ENCODE results near the gene NWD2. TPM values are rescaled to one million over a fixed set of nuclear protein-coding genes. Genes with fewer than 3 reads are reported as not detected.
A peak's percentile ranks its signal among the peaks of the same experiment; 100 is the strongest.

The NWD2 gene
- total RNA-seq, 3 donors from 2014 or later = not detected

- Mint-ChIP-seq H3K36me3 (ENCODE audit: insufficient read depth) (no peaks in the 10 kb centered on the region), H3K9me3 (no peaks in the 10 kb centered on the region), H3K27me3 (ENCODE audit: low read depth) (peaks cover 7% of the 10 kb centered on the region), H3K4me3 (no peak overlapping the region), H3K4me1 (ENCODE audit: low read depth) (no peaks in the 10 kb centered on the region)
- ATAC-seq (no peak), DNase-seq (no peak)
Observed at GRCh38 chr4:37467824-37468223, 223.3 kb downstream of the NWD2 start.

DNA sequence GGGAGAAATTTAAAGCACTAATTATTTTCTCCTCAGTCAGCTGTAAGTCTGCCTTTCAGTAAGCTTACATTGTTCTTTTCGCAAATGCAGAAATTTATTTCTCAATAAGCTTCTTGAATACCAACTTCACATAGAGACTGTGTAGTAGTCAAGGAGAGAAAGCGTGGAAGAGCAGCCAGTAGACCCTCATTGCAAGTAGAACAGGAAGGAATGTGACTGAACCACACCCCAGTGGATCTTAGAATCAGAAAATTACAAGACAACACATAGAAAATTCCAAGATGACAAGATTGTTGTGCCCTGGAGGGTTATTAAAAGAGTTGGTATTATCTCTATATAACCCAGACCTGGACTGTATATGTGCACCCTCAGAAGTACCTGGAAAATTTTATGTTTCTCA, 224.7 kb downstream of the NWD2 start:
- H3K4me3 Mint-ChIP-seq = no peak overlapping the region
- DNase-seq (no peak), ATAC-seq (no peak)
- no peaks in the 10 kb centered on the region for H3K36me3 Mint-ChIP-seq (ENCODE audit: insufficient read depth)
- no peaks in the 10 kb centered on the region for H3K9me3 Mint-ChIP-seq
- peaks cover 10% of the 10 kb centered on the region for H3K27me3 Mint-ChIP-seq (ENCODE audit: low read depth)
- no peaks in the 10 kb centered on the region for H3K4me1 Mint-ChIP-seq (ENCODE audit: low read depth)

DNA sequence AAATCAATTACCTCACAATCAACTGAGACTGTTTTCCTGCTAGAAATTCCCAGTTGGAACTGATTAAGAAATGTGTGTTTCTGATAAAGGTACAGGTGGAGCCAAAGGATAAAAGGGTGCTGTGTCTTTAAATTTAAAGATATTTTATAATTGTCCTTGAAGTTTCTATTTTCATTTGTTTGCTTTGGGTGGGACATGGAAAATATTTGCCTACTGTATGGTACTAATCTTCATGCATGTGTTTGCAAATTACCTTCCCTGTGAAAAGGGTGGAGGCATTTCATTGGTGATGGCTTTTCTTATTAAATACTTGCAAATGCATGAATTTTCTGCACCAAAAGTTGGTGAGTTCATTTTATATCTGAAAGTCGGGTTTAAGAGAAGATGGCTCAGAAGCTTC, 225.7 kb downstream of the NWD2 start:
- H3K4me3 Mint-ChIP-seq = no peak overlapping the region
- ATAC-seq (no peak), DNase-seq (no peak)
- no peaks in the 10 kb centered on the region for H3K36me3 Mint-ChIP-seq (ENCODE audit: insufficient read depth)
- H3K9me3 Mint-ChIP-seq = no peaks in the 10 kb centered on the region
- H3K4me1 Mint-ChIP-seq (ENCODE audit: low read depth) = no peaks in the 10 kb centered on the region
- H3K27me3 Mint-ChIP-seq (ENCODE audit: low read depth) = peaks cover 10% of the 10 kb centered on the region

DNA sequence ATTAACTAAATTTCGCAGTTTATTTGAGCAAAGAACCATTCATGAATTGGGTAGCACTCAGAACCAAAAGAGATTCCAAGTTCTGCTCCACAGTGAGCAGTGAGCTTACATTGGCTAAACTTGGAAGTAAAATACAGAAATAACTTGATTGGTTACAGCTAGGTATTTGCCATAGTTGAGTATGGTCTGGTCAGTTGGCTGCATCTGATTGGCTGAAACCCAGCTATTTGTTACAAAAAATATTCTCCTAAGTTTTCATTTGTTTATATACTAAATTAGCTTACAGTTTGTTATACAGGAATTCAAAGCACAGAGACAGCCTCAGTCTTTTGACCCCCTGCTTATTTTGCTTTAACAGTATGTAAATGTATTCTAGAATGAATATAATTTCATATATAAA, 226.6 kb downstream of the NWD2 start:
- H3K9me3 Mint-ChIP-seq = no peaks in the 10 kb centered on the region
- no peaks in the 10 kb centered on the region for H3K4me1 Mint-ChIP-seq (ENCODE audit: low read depth)
- DNase-seq = no peak
- H3K4me3 Mint-ChIP-seq = no peak overlapping the region
- H3K27me3 Mint-ChIP-seq (ENCODE audit: low read depth) = peaks cover 10% of the 10 kb centered on the region
- H3K36me3 Mint-ChIP-seq (ENCODE audit: insufficient read depth) = no peaks in the 10 kb centered on the region
- no peak for ATAC-seq

- H3K27me3 Mint-ChIP-seq (ENCODE audit: low read depth) = peaks cover 12% of the 10 kb centered on the region
- H3K9me3 Mint-ChIP-seq = no peaks in the 10 kb centered on the region
- DNase-seq (no peak), ATAC-seq (no peak)
- no peaks in the 10 kb centered on the region for H3K36me3 Mint-ChIP-seq (ENCODE audit: insufficient read depth)
- H3K4me1 Mint-ChIP-seq (ENCODE audit: low read depth) = no peaks in the 10 kb centered on the region
- no peak overlapping the region for H3K4me3 Mint-ChIP-seq
Observed at GRCh38 chr4:37471971-37472370, 227.4 kb downstream of the NWD2 start.

GRCh38 chr4:37473807-37474206, 229.3 kb downstream of the NWD2 start:
- no peaks in the 10 kb centered on the region for H3K4me1 Mint-ChIP-seq (ENCODE audit: low read depth)
- ATAC-seq (no peak), DNase-seq (no peak)
- H3K36me3 Mint-ChIP-seq (ENCODE audit: insufficient read depth) = no peaks in the 10 kb centered on the region
- H3K9me3 Mint-ChIP-seq = no peaks in the 10 kb centered on the region
- H3K27me3 Mint-ChIP-seq (ENCODE audit: low read depth) = peaks cover 20% of the 10 kb centered on the region
- H3K4me3 Mint-ChIP-seq = no peak overlapping the region

DNA sequence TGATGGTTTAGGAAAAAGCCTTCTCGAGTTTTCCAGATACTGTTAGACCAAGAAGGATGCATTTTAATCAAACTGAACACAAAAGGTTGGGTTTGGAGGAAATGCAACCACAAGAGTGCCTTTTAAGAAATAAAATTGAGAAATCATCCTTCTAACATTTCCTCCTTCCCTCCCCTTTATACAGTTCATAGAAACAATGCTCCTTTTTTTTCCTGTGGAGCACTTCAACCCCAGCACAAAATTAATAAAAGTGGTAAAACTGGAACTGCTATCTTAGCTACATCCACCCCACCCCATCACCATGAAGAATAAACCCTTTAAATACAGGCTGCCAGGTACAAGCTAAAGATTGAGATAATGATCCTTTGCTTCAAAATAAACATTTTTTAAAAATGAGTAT, 230.5 kb downstream of the NWD2 start:
- no peaks in the 10 kb centered on the region for H3K36me3 Mint-ChIP-seq (ENCODE audit: insufficient read depth)
- no peaks in the 10 kb centered on the region for H3K9me3 Mint-ChIP-seq
- ATAC-seq = no peak
- DNase-seq = no peak
- H3K4me1 Mint-ChIP-seq (ENCODE audit: low read depth) = no peaks in the 10 kb centered on the region
- H3K4me3 Mint-ChIP-seq = no peak overlapping the region
- peaks cover 27% of the 10 kb centered on the region for H3K27me3 Mint-ChIP-seq (ENCODE audit: low read depth)

GRCh38 chr4:37475776-37476175, 231.2 kb downstream of the NWD2 start:
- Mint-ChIP-seq H3K36me3 (ENCODE audit: insufficient read depth) (no peaks in the 10 kb centered on the region), H3K4me3 (no peak overlapping the region), H3K27me3 (ENCODE audit: low read depth) (peaks cover 25% of the 10 kb centered on the region), H3K4me1 (ENCODE audit: low read depth) (no peaks in the 10 kb centered on the region), H3K9me3 (no peaks in the 10 kb centered on the region)
- ATAC-seq (no peak), DNase-seq (no peak)

- DNase-seq (no peak), ATAC-seq (no peak)
- Mint-ChIP-seq H3K4me1 (ENCODE audit: low read depth) (no peaks in the 10 kb centered on the region), H3K9me3 (no peaks in the 10 kb centered on the region), H3K27me3 (ENCODE audit: low read depth) (peaks cover 28% of the 10 kb centered on the region), H3K36me3 (ENCODE audit: insufficient read depth) (no peaks in the 10 kb centered on the region), H3K4me3 (no peak overlapping the region)
Observed at GRCh38 chr4:37476256-37476655, 231.7 kb downstream of the NWD2 start.

- no peak overlapping the region for H3K4me3 Mint-ChIP-seq
- no peaks in the 10 kb centered on the region for H3K9me3 Mint-ChIP-seq
- no peaks in the 10 kb centered on the region for H3K36me3 Mint-ChIP-seq (ENCODE audit: insufficient read depth)
- no peaks in the 10 kb centered on the region for H3K4me1 Mint-ChIP-seq (ENCODE audit: low read depth)
- no peak for ATAC-seq
- DNase-seq = no peak
- H3K27me3 Mint-ChIP-seq (ENCODE audit: low read depth) = peaks cover 30% of the 10 kb centered on the region
Observed at GRCh38 chr4:37476691-37477090, 232.1 kb downstream of the NWD2 start.

DNA sequence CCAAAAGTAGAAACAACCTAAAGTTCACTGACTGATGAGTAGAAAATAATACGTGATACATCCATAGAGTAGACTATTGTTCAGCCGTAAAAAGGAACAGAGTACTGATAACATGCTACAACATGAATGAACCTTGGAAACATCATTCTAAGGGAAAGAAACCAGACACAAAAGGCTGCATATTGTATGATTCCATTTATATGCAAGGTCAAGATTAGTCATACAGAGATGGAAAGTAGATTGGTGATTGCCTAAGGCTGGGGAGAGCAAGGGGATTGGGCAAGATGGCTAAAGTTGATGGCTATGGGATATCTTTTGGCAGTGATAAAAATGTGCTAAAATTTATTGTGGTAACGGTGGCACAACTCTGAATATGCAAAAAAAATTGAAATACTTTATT, 232.6 kb downstream of the NWD2 start:
- Mint-ChIP-seq H3K27me3 (ENCODE audit: low read depth) (peaks cover 31% of the 10 kb centered on the region), H3K9me3 (no peaks in the 10 kb centered on the region), H3K4me3 (no peak overlapping the region), H3K36me3 (ENCODE audit: insufficient read depth) (peaks cover 2% of the 10 kb centered on the region), H3K4me1 (ENCODE audit: low read depth) (no peaks in the 10 kb centered on the region)
- DNase-seq (no peak), ATAC-seq (no peak)

DNA sequence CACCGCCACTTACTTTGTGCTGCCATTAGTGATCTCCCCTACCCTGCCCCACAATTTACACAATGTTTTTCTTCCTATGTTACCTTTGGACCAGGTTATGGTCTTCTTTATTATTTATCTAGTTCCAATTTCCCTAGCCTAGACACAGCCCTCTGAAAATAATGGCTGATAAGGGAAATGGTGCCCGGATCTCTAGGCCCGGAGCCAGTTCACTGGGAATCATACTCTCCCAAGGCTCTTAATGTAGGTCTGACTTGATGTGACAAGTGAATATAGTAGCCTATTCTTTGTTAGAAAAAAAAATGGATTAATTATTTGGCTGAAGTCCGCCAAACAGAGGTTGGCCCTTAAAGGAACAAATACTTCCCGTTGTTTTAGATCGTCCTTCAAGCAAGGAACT, 233.6 kb downstream of the NWD2 start:
- H3K27me3 Mint-ChIP-seq (ENCODE audit: low read depth) = peaks cover 30% of the 10 kb centered on the region
- H3K9me3 Mint-ChIP-seq = no peaks in the 10 kb centered on the region
- ATAC-seq (no peak), DNase-seq (no peak)
- H3K36me3 Mint-ChIP-seq (ENCODE audit: insufficient read depth) = peaks cover 2% of the 10 kb centered on the region
- H3K4me1 Mint-ChIP-seq (ENCODE audit: low read depth) = no peaks in the 10 kb centered on the region
- H3K4me3 Mint-ChIP-seq = no peak overlapping the region

GRCh38 chr4:37480509-37480908, 236.0 kb downstream of the NWD2 start:
- Mint-ChIP-seq H3K9me3 (no peaks in the 10 kb centered on the region), H3K4me1 (ENCODE audit: low read depth) (no peaks in the 10 kb centered on the region), H3K4me3 (no peak overlapping the region), H3K27me3 (ENCODE audit: low read depth) (peaks cover 26% of the 10 kb centered on the region), H3K36me3 (ENCODE audit: insufficient read depth) (peaks cover 2% of the 10 kb centered on the region)
- no peak for ATAC-seq
- DNase-seq = no peak

- peak in 1 of 2 donors; percentile 48 for ATAC-seq
- no peaks in the 10 kb centered on the region for H3K9me3 Mint-ChIP-seq
- no peaks in the 10 kb centered on the region for H3K4me1 Mint-ChIP-seq (ENCODE audit: low read depth)
- H3K4me3 Mint-ChIP-seq = no peak overlapping the region
- H3K36me3 Mint-ChIP-seq (ENCODE audit: insufficient read depth) = peaks cover 2% of the 10 kb centered on the region
- no peak for DNase-seq
- H3K27me3 Mint-ChIP-seq (ENCODE audit: low read depth) = peaks cover 26% of the 10 kb centered on the region
Observed at GRCh38 chr4:37481547-37482122, 237.1 kb downstream of the NWD2 start.

GRCh38 chr4:37482236-37482913, 237.8 kb downstream of the NWD2 start:
- Mint-ChIP-seq H3K27me3 (ENCODE audit: low read depth) (peaks cover 25% of the 10 kb centered on the region), H3K4me1 (ENCODE audit: low read depth) (no peaks in the 10 kb centered on the region), H3K4me3 (no peak overlapping the region), H3K9me3 (no peaks in the 10 kb centered on the region), H3K36me3 (ENCODE audit: insufficient read depth) (peaks cover 2% of the 10 kb centered on the region)
- ATAC-seq = no peak
- DNase-seq = no peak
